Stimulated activated CD4-positive, alpha-beta T cell treated with anti-CD3 and anti-CD28 coated beads, Interleukin-2, amount 100 ng/mL, for 4 hours (primary cell): ENCODE measurements around the gene MRM2.

Experiments
- DNase-seq: peaks from one replicate; pipeline ENCODE4 v3.0.0-alpha.2; 2020; ENCODE audit warnings: low read depth

The MRM2 gene

DNA sequence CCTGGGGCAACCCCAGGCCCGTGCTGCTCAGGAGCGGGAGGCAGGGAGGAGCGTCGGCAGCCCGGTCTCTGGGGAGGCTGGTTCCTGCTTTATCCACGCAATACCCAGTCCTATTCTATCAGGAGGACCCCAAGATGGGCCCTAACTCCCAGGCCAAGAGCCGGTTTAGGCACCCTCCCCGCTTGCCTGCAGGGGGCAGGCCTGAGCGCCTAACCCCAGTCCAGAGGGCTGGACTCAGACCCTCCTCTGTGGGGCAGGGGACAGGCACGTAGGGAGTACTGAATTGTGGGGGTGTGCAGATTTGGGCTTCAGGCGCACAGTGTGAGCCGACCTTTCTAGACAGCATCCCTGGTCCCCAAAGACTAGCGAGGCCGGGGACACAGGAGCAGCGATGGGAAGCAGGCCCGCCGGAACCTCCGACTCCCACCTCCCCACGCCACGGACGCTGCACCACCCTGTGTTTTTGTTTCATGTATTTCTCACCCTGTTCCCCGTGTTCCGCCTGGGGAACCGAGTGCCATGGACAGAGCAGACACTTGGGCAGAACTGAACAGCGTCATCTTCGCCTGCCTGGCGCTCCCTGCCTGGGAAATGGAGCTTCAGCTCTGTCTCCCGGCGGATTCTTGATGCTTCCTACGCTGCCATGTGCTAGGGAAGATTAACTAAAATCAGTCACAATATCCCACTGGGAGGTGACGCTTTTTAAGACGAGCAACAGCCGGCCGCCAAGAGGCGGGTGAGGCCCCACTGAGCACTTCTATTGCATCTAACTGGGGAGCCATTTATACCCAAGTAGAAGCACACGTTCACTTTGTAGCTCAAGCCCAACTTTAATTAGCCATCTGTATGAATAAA, 5.4 kb upstream of the MRM2 start:
- no peak for DNase-seq

DNA sequence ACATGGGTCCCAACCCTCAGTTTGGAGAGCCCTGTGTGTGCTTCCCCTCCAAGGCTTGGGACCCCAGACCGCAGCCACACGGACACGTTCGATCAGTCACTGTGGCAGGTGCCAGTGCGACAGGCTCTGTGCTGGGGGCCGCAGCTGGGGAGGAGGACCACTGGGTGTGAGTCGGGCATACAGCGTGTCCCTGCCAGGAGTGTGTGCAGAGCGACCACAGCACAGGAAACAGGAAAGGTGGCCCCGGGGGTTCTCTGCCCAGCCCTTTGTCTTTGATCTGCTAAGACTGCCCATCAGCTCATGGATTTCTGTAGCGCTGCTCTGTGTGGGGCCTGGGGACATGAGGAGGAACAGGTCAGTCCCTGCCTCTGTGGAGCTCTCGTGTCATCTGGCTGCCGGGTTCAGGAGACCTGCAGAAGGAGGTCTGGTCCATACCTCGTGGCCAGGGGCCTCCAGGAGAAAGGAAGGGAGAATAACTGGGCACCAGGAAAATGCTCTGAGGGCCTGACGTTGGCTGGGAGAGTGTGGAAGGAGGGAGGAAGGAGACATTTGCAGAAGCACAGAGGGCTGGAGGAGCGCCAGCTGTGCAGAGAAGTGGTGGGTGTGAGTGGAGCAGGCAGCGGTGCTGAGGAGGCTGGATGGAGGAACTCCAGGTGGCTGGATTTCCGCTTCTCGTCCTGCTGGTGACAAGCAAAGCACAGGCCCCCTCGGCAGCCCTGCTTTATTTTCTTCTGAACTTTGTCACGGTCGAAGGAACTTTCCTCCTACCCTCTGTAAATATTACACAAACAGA, 4.1 kb upstream of the MRM2 start:
- no peak for DNase-seq

DNA sequence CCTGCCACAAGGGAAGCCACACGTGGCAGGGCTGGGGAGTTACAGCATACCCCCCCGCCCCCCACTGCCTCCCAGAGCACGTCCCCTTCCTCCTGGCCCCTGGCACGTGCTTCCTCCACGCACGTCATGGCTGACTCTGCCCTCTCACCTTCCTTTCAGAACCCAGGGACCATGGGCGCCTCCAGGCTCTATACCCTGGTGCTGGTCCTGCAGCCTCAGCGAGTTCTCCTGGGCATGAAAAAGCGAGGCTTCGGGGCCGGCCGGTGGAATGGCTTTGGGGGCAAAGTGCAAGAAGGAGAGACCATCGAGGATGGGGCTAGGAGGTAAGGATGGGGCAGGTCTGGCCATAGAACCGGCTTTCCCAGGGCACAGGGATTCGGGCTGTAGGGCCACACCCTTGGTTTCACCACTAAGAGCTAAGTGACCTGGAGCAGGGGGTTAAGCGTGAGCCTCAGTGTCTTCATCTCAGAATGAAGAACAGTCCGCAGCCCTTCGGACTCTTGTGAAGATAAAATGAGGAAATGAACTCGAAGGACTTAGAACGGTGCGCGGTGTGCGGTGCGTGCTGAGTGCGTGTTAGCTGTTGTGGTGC, 2.5 kb upstream of the MRM2 start:
- no peak for DNase-seq

DNA sequence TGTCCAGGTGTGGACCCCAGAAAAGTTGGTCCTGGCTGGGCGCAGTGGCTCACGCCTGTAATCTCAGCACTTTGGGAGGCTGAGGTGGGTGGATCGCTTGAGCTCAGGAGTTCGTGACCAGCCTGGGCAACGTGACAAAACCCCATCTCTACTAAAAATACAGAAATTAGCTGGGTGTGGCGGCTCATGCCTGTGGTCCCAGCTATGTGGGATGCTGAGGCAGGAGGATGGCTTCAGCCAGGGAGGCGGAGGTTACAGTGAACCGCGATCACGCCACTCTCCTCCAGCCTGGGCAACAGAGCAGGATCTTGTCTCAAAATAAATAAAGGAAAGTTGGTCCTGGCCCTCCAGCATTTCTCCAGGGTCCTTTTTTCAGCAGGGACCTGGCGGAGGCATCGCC, 1.5 kb upstream of the MRM2 start:
- DNase-seq = no peak

DNA sequence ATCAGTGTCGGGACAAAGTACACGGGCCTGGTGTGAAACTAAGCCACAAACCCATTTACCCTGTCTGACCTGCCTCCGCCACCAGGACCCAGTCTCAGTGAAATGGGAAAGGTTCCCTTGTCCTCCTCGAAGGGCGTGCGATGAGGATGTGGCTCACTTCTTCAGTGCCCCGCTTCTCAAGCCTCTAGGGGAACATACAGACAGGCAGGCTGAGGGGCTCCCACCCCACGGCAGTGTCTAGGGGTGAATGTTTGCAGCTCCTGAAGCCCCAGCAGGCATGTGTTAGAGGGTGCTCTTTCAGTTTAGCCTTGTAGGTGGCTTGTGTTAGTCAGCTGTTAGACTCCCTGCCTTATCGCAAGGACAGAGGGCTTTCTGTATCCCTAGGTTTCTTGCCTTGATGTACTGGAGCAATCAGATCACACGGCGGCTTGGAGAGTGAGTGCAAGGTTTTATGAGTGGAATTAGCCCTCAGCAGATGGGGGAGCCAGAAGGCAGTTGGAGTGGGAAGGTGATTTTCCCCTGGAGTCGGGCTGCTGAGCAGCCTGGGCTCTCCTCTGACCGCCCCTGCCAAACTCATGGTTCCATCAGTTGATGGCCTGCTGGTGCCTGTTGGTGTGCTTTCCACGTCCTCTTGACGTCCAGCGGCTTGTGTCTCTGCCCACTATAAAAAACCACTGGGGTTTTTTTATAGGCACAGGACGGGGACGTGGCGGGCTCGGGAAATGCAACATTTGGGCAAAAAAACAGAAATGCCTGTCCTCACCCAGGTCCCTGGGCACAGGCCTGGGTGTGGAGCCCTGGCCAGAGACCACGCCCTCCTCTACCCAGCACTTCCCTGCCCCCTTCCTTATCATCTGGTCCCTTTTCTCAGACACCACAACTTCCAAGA, 780 bp upstream of the MRM2 start:
- no peak for DNase-seq

DNA sequence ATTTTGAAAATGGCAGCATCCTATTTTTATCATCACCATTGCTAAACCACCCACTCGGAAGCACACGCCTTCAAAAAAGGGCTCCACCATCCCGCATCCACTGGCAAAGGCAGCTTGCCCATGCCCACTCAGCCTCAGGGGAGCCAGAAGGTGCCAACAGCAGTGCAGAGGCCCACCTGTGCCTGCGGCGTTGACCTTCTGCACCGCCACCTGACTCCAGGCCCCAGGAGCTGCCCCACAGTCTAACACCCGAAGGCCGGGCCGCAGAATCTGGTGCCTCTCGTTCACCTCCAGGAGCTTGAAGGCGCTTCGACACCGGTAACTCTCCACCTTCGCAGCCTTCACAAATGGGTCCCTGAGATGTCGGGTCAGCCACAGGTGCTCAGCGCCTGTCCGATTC, 2.8 kb downstream of the MRM2 start:
- DNase-seq = no peak

DNA sequence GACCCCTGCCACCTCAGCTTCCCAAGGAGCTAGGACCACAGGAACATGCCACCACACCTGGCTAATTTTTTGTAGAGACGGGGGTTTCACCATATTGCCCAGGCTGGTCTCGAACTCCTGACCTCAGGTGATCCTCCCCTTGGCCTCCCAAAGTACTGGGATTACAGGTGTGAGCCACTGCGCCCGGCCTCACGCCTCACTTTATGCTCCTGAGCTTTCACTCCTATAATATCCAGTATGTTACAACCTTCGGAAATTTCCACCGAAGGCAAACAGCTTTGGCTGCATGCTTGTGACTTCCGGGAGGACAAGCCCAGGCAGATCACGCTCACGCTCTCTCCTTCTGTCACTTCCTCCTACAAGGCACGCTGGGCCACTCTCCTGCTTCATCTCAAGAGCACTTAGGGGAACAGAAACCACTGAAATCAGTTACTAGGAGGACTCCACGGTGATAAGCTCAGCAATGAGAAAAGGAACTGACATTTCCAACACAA, 4.8 kb downstream of the MRM2 start:
- DNase-seq = no peak

DNA sequence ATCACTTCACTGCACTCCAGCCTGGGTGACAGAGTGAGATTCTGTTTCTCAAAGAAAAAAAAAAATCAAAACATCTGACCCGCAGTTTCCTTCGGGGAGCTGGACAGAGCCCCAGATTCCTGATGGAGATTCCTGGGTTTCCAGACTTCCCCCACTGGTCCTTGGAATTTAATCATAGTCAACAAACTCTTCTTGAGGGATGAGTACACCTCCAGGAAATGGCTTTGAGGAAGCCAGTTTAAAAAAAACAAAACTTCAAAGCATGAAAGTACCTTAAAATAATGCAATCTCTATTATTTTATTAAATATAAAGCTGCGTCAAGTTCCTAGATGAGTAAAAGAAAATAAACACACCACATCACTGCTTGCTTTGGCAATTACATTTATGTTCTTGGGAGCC, 8.1 kb downstream of the MRM2 start:
- DNase-seq = no peak

DNA sequence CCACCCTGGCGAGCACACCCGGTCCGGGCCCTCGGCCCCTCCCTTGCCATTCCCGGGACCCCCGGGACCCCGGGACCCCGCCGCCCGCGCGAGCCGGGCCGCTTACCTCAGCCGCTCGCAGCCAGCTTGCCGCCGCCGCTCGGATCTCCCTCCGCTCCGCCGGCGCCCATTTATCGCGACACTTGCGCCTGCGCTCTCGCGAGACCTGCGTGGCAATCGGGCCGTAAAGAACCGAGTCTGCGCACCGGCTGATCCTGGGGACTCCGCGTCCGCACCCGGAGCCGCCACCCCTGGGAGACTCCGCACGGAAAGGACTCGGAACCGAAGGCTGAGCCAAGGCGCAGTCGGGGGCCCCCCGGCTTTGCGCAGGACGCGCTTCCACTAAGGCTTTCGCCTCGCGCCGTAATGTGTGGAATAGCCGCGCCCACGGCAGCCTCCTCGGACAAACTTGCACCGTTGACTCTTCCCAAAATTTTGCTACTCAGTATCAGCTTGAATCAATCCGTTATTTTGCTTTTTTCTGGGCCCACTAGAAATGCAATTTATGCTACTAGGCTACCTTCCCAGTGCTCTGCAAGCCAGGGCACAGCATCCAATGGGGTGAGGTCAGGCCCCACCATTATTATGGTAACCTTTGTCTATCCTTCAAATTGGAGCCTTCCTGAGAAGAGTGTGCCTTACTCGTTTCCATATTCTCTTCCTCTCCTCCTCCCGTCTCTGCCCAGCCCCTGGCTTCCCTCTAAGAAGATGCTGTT, 9.1 kb downstream of the MRM2 start, which contains the start of gene MAD1L1:
TSS of gene MAD1L1 (minus strand) at position 180 of the 755 bp plus-strand sequence. CDS start 2,812 bp downstream, outside the sequence.
- DNase-seq = peak; percentile 83

DNA sequence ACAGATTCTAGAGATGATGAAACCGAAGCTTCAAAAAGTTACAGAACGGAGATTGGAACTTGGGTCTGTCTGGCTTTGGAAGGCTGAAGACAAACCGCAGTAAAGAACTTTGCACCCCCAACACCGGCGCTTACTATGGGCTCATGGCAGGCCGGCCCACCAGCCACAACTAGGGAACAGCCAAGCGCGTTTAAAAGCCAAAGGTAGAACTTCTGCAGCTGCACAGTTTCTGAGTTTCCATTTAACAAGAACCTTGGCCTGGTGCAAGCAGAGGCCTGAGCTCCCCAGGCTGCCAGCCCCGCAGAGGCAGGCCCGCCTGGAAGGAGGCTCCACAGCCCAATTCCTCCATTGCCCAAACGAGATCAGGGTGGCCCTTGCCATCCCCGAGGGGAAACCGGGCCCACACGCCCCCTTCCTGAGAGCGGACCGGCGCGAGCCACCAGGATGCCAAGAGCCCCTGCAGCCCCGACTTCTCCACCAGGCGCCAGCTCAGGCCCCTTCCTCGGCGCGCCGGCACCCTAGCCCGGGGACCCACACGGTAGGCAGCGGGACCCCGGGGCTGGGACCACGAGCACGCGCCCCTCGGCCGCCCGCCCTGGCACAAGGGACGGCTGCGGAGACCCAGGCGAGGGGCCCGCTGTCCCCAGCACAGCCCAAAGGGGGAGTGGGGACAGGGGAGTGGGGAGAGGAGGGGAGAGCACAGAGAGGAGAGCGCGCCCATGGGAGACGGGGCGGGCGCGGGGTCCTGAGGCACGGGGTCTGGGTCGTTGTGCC, 9.8 kb downstream of the MRM2 start:
- no peak for DNase-seq

DNA sequence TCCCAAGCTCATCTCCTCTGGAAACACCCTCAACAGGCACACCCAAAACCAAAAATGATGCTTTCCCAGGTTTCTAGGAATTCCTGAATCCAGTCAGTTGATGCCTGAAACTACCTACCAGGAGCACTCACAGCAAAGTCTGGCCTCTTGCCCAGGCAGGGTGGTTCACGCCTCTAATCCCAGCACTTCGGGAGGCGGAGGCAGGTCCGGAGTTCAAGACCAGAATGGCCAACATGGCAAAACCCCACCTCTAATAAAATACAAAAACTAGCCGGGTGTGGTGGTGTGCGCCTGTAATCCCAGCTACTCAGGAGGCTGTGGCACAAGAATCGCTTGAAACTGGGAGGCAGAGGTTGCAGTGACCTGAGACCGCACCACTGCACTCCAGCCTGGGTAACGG, 11.1 kb downstream of the MRM2 start:
- DNase-seq = no peak

DNA sequence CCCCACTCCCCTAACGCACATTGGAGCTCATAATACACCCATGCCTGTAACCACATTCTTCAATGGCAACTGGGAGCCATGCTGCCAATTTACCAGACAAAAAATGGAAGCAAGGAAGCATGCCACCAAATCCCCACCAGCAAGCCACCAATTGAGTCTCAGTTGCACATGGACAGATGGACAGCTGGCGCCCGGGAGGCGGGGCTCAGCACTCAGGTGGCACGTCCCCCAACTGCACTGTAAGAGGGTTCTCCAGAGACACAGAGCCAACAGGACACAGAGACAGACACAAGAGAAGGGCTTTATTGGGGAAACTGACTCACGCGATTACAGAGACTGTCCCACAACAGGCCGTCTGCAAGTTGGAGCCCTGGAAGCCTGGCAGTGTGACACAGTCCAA, 11.8 kb downstream of the MRM2 start:
- no peak for DNase-seq

DNA sequence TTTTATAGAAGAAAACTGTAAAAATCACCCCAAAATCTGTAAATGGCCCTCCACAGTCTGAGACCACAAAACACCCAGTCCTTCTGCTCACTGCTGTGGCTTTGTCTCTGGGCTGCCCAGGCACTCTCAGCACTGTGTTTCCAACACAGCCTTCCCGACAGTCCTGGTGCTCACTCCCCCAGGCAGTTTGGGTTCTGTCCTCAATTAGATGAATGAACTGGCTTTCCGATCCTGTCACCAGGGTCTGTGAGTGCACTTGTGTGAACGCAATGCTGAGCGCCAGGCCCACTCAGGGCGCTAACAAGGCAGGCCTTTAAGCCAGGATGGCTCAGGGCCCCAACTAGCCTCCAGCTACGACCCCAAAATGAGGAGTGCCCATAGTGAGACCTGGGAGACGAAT, 12.5 kb downstream of the MRM2 start:
- no peak for DNase-seq

DNA sequence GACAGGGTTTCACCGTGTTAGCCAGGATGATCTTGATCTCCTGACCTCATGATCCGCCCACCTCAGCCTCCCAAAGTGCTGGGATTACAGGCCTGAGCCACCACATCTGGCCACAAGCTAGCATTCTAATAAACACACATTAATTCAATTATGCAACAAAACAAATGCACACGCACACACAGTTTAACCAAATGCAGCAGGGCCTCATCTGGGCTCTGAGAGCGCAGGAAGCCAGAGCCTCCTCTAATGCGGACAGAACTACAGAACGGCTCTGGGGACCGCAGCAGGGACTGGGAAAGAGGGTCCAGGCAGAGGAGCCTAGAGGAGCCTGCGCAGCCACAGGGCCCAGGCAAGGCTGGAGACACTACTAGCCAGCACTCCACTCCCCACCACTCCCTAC, 13.1 kb downstream of the MRM2 start:
- DNase-seq = no peak

DNA sequence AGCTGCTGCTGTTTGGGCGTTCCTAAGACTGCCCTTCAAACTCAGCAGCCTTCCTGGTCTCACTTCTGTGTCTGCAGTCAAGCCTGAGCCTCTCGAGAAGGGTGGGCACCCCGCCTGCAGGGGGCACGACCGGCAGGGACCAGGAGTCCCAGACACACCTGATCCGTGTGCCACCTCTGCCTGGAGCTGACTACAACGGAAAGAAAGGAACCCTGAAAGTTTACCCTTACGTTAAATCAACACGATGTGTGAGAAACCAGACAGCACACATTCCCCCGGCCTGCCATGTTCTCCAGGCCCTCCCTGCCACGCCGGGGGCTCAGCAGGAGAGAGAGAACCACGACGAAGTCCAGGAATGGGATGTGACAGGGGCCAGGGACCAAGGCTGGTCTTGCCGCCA, 14.3 kb downstream of the MRM2 start:
- DNase-seq = no peak

DNA sequence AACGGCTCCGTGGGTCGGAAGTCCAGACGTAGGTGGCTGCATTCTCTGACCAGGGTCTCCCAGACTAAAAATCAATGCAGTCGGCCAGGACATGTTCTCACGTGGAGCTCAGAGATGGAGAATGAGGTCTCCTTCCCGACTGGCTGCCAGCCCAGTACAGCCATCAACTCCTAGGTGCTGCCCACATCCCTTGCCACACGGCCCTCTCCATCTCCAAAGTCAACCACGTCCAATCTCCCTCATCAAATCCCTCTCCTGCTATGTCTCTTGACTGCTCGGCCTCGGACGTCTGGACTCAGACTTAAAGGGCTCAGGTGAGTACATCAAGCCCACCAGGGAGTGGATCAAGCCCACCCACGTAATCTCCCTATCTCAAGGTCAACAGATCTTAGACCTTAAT, 16.2 kb downstream of the MRM2 start:
- no peak for DNase-seq

DNA sequence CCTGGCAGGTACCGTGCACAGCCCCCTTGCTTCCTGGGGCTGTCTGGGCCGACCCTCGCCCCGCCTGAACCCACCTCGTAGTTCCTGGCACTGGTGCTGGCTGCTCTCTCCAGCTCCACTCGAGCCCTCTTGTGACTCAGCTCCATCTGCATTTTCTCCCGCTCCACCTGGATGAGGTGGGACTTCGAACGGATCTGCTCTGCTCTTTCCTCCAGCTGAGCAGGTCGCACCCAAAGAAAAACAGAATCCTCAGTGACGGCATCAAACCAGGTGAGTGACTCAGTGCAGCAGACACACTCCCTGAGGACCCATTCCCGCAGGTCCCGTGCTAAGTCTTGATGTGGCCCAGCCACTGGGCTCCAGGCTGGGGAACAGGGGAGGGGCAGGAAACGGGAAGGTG, 16.7 kb downstream of the MRM2 start:
- DNase-seq = no peak

DNA sequence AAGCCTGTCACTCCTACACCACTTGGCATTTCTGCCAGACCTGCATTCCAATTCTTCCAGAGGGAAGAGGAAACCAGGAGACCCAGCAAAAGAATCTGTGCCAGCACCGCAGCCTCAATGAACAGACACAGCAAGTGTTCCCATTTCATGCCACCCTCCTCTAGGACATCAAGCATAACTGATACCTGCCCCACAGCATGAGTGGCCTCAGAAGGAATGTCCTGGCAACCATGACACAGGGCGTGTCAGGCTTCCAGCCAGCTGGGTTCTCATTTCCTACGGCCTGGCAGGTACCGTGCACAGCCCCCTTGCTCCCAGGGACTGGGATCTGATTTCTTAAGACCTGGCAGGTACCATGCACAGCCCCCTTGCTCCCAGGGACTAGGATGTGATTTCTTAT, 17.1 kb downstream of the MRM2 start:
- no peak for DNase-seq

DNA sequence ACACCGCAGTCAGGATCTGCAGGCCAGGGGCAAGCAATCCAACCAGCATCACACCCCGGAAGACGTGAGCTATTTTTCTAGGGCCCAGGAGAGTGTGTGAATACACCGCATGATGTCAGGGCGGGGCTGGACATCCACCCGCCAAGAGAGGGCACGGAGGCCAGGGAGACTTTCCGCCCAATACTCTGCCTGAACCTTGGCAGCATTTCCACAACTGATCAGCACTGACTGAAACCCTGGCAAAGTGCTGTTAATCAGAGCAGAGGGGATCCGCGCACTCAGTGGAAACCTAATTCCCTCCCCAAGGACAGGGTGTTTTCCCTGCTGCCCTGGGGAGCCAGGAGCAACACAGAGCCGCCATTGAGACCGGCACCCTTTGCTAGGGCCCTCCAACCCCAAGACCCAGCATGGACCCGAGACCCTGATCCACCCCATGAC, 17.5 kb downstream of the MRM2 start:
- DNase-seq = no peak

DNA sequence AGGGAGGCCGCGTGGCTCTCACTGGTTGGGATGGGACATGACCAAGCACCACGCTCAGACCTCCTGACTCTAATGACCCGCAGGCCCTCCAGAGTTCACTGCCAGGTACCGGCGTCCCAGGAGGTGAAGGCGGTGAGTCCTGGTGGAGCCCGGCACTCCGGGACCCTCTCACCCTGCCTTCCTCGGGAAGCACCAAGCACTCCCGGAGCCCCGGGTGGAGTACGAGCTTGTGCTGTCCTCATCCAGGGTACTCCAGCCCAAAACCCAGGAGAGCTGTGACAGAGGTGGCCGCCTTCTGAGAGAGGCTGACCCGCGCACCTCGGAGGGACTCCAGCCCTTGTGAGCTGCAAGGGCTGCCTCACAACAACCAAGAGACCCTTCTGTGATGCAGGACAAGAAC, 18.7 kb downstream of the MRM2 start:
- no peak for DNase-seq
